Activated CD8-positive, alpha-beta T cell treated with anti-CD3 and anti-CD28 coated beads for 36 hours (primary cell): ENCODE data around the gene U2AF1L4. TPM values are rescaled to one million over a fixed set of nuclear protein-coding genes. Genes with fewer than 3 reads are reported as not detected.

Source experiments
- ATAC-seq: fragments of 200-7000 bp; cut with Tn5 transposase; one replicate; pipeline ENCODE4 v1.10.0; 2021; ENCODE audit warnings: mild to moderate bottlenecking, moderate library complexity
- CTCF ChIA-PET: fragments of 350-600 bp; sonication (Branson Sonifier 250); formaldehyde crosslinking; loops from one replicate; lab custom pipeline; 2021; ENCODE audit warnings: antibody characterized with exemption; lab: Charles Lee
- POLR2A ChIA-PET: fragments of 350-600 bp; sonication (Branson Sonifier 250); formaldehyde crosslinking; loops from one replicate; lab custom pipeline; 2021; ENCODE audit warnings: antibody characterized with exemption; lab: Charles Lee
- DNase-seq: peaks from one replicate; pipeline ENCODE4 v3.0.0-alpha.2; 2020
- H3K27ac Mint-ChIP-seq: one replicate; pipeline ENCODE4 v1.8.0; 2021; ENCODE audit warnings: mild to moderate bottlenecking, mixed read lengths
- H3K27me3 Mint-ChIP-seq: one replicate; pipeline ENCODE4 v1.8.0; 2021; ENCODE audit warnings: mixed read lengths
- H3K36me3 Mint-ChIP-seq: one replicate; pipeline ENCODE4 v1.8.0; 2021; ENCODE audit warnings: low read depth, mixed read lengths
- H3K4me1 Mint-ChIP-seq: one replicate; pipeline ENCODE4 v1.8.0; 2021; ENCODE audit warnings: low read depth, mixed read lengths
- H3K4me3 Mint-ChIP-seq: one replicate; pipeline ENCODE4 v1.8.0; 2021; ENCODE audit warnings: mild to moderate bottlenecking, moderate library complexity, mixed read lengths
- H3K9me3 Mint-ChIP-seq: one replicate; pipeline ENCODE4 v1.8.0; 2021; ENCODE audit warnings: mixed read lengths
- intact Hi-C: fragments of 100-400 bp; cut with micrococcal nuclease; formaldehyde crosslinking; loops from one replicate; pipeline ENCODE4 v1.10.0; 2022
- total RNA-seq, 2 experiments: library from RNA; stranded (reverse); gene quantifications; one replicate each; pipeline ENCODE4 v1.2.3, GENCODE V29; 2021
- TF ChIP-seq, protein P1 (sequence below): fragments of 200-600 bp; IDR thresholded peaks from one replicate; pipeline ENCODE4 v1.8.0; 2022; ENCODE audit warnings: antibody characterized with exemption, mild to moderate bottlenecking

Gene U2AF1L4
- total RNA-seq, 2 experiments from 2014 or later, result 41.7 to 42.5 TPM

DNA sequence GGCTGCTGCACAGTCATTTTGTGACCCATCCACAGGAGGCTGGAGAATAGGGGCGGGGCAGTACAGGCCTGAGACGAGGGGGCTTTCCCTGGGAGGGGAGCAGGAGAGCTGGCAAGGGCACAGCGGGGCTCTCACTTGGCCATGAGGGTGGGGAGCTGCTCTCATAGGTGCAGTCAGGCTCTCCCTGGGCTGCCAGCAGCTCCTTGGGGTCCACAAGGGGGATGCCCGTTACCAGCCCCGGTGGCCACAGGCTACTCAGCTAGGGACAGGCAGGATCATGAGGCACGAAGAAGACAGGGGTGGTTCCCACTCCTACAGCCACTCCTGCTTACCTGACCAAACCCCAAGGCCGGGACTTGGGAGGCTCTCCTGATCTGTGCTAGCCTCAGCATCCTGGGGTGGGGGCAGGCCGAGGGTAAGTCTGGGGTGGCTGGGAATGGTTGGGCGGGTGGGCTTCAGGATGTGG is 46.6 kb upstream of the U2AF1L4 start:
- no peak overlapping the region for H3K27ac Mint-ChIP-seq
- H3K27me3 Mint-ChIP-seq, result peaks cover 13% of the 10 kb centered on the region
- intact Hi-C loops, result no loop called here
- ChIA-PET POLR2A (interaction anchor here (1.2 kb wide), 1 partner anchor 15 kb away, joined by 4 read pairs; no protein-coding TSS in a partner anchor), CTCF (no interaction called here)
- H3K4me3 Mint-ChIP-seq, result no peak overlapping the region
- no peaks in the 10 kb centered on the region for H3K4me1 Mint-ChIP-seq
- TF ChIP-seq, protein P1, sequence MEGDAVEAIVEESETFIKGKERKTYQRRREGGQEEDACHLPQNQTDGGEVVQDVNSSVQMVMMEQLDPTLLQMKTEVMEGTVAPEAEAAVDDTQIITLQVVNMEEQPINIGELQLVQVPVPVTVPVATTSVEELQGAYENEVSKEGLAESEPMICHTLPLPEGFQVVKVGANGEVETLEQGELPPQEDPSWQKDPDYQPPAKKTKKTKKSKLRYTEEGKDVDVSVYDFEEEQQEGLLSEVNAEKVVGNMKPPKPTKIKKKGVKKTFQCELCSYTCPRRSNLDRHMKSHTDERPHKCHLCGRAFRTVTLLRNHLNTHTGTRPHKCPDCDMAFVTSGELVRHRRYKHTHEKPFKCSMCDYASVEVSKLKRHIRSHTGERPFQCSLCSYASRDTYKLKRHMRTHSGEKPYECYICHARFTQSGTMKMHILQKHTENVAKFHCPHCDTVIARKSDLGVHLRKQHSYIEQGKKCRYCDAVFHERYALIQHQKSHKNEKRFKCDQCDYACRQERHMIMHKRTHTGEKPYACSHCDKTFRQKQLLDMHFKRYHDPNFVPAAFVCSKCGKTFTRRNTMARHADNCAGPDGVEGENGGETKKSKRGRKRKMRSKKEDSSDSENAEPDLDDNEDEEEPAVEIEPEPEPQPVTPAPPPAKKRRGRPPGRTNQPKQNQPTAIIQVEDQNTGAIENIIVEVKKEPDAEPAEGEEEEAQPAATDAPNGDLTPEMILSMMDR, result no peak
- no peak for ATAC-seq
- no peak for DNase-seq
- no peaks in the 10 kb centered on the region for H3K9me3 Mint-ChIP-seq
- no peaks in the 10 kb centered on the region for H3K36me3 Mint-ChIP-seq

DNA sequence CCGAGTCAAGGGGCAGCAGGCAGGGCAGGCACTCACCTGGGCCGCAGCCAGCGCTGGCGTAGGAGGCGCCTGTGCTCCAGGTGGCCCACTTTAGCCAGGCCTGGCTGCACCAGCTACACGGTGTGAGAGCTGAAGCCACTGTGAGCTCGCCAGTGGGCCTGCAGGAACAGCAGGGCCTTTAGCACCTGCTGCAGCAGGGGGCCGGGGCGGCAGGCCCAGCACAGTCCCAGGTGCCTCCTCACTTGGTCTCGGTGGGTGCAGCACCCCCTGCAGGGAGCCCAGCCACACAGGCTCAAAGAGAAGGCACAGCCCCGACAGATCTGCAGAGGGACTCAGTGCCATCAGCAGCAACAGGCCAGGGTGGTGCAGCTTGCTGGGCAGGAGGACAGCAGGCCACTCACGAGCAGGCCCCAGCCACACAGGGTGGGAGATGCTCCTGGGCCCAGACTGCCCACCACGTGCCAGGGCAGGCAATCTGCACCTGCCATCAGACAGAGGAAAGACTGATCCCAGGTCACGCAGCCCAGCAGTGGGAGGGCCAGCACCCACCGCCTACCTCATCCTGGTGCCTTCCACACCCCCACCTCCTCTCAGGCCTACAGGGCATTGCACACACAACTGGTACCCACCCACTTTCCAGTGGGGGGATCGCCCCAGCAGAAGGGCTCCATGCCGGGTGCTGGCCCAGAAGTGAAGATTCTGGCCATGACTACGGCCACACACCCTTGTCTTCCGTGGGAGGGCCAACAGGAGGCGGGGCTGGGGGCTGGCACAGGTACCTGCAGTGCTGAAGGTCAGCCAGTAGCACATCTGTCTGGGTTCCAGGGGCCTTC is 46.0 kb upstream of the U2AF1L4 start:
- H3K4me3 Mint-ChIP-seq, result no peak overlapping the region
- POLR2A ChIA-PET, result interaction anchor here (1.2 kb wide), 1 partner anchor 15 kb away, joined by 4 read pairs; no protein-coding TSS in a partner anchor
- H3K27me3 Mint-ChIP-seq, result peaks cover 8% of the 10 kb centered on the region
- CTCF ChIA-PET, result no interaction called here
- ATAC-seq (peak; percentile 72), DNase-seq (peak; percentile 39)
- TF ChIP-seq, protein P1, result no peak
- H3K9me3 Mint-ChIP-seq, result no peaks in the 10 kb centered on the region
- no peak overlapping the region for H3K27ac Mint-ChIP-seq
- no peaks in the 10 kb centered on the region for H3K36me3 Mint-ChIP-seq
- intact Hi-C loops, result no loop called here
- no peaks in the 10 kb centered on the region for H3K4me1 Mint-ChIP-seq

DNA sequence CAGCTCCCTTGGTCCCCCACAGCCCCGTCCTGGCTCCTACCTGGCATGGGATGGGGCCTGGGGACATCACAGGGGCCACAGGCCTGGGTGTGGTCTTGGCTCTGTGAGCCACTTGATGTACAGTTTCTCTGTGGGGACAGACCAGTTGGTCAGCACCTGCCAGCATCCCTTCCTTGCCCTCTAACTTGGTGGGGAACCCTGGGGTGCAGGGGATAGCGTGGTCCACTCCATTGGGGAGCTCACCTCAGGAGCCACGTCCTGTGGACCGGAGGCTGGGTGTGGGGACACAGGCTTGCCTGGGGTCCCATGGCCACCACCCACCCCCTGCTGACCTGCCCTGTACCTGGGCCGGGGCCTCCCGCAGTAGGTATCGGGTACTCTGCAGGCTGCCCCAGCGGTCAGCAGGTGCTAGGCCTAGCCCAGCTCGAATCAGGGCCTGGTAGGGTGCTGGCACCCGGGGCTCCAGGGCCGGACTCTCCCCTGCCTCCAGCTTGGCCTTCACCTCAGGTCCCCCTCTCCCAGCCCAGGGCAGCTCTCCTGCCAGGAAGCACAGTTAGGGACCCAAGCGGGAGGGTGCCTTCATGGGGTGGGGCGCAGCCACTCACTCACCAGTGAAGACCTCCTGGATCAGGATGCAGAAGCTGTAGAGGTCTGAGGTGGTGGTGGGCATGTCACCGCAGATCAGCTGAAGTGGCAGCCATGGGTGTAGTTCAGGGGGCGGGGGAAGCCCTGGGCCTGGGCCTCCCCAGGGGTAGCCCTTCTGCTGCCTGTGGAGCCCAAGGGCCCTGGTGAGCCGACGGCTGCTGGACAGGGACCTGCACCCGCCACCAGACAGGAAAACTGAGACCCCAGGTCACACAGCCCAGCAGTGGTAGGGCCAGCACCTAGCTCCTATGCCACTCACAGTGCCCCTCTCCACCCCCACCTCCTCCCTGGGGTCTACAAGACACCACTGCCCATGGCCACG is 45.0 kb upstream of the U2AF1L4 start:
- H3K4me1 Mint-ChIP-seq, result no peaks in the 10 kb centered on the region
- ChIA-PET POLR2A (interaction anchor here (1.1 to 1.7 kb wide), 5 partner anchors 14 to 64 kb away, joined by 3 to 5 read pairs (median 4); partner anchors contain the start of gene ARHGAP33), CTCF (interaction anchor here (1.2 to 1.5 kb wide), 2 partner anchors 37 to 53 kb away, joined by 3 read pairs; no protein-coding TSS in a partner anchor)
- TF ChIP-seq, protein P1, result no peak
- DNase-seq (no peak), ATAC-seq (no peak)
- H3K27me3 Mint-ChIP-seq, result peaks cover 3% of the 10 kb centered on the region
- intact Hi-C loops, result no loop called here
- no peak overlapping the region for H3K27ac Mint-ChIP-seq
- H3K4me3 Mint-ChIP-seq, result no peak overlapping the region
- H3K36me3 Mint-ChIP-seq, result no peaks in the 10 kb centered on the region
- H3K9me3 Mint-ChIP-seq, result no peaks in the 10 kb centered on the region

DNA sequence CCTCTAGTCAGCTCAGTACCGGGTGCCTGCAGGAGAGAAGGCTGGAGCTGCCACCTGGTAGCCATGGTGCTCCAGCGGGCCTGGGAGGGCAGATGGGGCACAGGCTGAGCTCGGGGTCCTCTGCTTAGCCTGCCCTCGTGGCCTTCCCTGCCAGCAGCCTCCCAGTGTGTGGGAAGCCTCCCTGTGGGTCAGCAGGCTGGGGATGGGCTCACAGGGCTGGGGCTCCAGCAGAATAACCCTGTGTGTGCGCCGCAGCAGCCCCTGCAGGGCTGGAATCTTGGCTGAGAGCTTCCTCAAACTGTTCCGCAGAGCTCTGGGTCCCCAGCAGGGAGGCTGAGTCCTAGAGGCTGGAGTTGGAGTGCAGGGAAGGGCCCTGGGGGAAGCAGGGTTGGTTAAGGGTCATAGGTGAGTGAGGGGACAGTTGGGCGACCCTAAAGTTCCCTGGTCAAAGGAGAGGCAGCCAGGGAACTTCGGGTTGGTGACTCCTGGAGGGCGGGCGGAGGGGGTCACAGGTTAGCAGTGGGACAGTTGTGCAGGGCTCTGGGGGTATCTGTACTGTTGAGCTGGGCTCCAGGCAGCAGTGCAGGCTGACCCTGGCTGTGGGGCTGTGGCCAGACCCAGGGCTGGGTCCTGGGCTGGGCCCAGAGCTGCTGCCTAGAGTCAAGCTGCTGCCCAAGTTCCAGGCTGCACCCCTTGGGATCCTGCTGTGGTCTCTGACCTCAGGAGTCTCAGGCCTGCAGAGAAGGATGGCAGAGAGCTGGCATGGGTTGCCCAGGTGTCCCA is 44.2 kb upstream of the U2AF1L4 start:
- CTCF ChIA-PET, result interaction anchor here (1.2 to 1.5 kb wide), 2 partner anchors 37 to 52 kb away, joined by 3 read pairs; no protein-coding TSS in a partner anchor
- DNase-seq (no peak), ATAC-seq (no peak)
- Mint-ChIP-seq H3K27me3 (peaks cover 3% of the 10 kb centered on the region), H3K4me1 (no peaks in the 10 kb centered on the region), H3K27ac (no peak overlapping the region), H3K36me3 (no peaks in the 10 kb centered on the region), H3K9me3 (no peaks in the 10 kb centered on the region), H3K4me3 (no peak overlapping the region)
- TF ChIP-seq, protein P1, result no peak
- intact Hi-C loops, result no loop called here
- POLR2A ChIA-PET, result interaction anchor here (1.1 to 1.7 kb wide), 4 partner anchors 14 to 63 kb away, joined by 3 to 5 read pairs (median 4); partner anchors contain the start of gene ARHGAP33
